Effector CD4-positive, alpha-beta T cell (primary cell): Measurements from ENCODE around the gene TMEM63B.

Experiments used
- DNase-seq: peaks from one replicate; pipeline ENCODE4 v3.0.0-alpha.2; 2020

The TMEM63B gene

GRCh38 chr6:44145839-44146238, 18.5 kb downstream of the TMEM63B start:
- DNase-seq, result no peak

DNA sequence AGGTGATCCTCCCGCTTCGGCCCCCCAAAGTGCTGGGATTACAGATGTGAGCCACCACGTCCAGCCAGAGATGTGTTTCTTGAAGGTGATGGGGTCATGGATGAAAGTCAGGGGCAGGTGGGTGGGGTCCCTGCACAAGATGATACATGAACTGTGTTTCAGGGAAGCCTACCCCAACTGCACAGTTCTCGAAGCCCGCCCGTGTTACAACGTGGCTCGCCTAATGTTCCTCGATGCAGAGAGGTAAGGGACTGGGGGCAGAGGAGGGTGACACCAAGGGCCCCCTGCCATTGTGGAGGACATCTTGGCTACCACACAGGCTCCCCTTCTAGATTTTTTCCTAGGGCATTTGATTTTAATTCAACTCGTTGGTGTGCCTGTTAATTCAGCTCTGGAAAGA, 19.3 kb downstream of the TMEM63B start:
- no peak for DNase-seq

- no peak for DNase-seq
These were observed 19.9 kb downstream of the TMEM63B start for GRCh38 chr6:44147256-44147655.

GRCh38 chr6:44148306-44148705, 21.0 kb downstream of the TMEM63B start:
- no peak for DNase-seq

GRCh38 chr6:44149369-44150012, 22.1 kb downstream of the TMEM63B start:
- DNase-seq, result no peak

GRCh38 chr6:44150317-44150917, 23.1 kb downstream of the TMEM63B start:
- DNase-seq, result no peak

DNA sequence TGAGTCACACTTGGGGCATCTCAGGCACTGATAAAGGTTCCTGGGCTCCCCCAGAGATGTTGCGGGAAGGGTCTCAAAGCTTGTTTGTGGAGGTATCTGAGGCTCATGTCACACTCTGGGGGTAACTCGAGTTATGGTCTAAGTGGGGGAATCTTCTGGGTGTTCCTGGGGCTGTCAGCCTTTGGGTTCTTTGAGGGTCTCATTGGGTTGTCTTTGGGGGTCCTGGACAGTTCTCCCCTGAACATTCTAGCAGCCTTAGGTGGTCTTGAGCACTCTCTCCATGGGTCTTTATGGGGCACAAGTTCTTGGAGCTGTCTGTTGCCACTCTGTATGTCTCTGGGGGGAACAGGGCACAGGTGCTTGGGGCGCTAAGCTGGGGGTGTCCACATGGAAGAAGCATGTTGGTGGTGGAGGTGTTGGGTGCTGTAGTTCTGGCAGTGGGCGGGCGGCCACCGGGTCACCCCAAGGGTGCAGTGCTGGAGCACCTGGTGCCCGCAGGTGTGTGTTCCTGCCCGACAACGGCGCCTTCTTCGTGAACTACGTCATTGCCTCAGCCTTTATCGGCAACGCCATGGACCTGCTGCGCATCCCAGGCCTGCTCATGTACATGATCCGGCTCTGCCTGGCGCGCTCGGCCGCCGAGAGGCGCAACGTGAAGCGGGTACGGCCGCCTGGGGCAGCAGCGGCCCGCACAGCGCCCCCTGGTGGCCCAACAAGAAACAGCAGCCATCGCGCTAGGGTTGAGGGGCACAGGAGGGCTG, 24.2 kb downstream of the TMEM63B start:
- DNase-seq, result peak; percentile 73

DNA sequence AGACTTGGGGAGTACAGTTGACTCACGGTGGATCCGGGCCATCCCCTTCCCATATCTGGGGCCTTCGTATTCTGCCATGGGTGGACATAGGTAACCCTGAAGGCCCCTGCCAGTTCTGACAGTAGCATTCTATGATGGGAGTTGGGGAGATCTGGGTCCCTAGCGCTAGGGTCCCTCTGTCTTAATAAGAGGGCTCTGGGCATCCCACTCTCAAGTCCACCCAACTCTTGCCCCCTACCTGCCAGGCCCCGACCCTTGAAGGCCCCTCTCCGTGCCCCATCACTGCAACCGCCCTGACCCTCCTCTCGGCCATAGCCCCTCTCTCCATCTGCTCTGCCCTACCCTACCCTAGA, 24.7 kb downstream of the TMEM63B start:
- DNase-seq, result no peak

DNA sequence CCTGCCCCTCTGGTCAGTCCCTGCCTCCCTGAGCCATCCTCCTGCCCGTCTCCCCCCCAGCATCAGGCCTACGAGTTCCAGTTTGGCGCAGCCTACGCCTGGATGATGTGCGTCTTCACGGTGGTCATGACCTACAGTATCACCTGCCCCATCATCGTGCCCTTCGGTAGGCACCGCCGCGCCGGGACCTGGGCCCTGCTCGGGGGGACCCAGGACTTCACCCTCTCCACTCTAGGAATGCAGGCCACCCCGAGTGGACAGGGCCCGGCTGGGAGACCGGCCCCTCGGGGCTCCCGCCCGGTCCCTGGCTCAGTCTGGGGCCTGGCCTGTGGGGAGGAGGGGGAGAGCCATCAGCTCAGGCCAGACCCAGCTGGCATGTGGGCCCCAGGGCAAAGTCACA, 25.2 kb downstream of the TMEM63B start:
- no peak for DNase-seq

GRCh38 chr6:44154067-44154466, 26.7 kb downstream of the TMEM63B start:
- no peak for DNase-seq

DNA sequence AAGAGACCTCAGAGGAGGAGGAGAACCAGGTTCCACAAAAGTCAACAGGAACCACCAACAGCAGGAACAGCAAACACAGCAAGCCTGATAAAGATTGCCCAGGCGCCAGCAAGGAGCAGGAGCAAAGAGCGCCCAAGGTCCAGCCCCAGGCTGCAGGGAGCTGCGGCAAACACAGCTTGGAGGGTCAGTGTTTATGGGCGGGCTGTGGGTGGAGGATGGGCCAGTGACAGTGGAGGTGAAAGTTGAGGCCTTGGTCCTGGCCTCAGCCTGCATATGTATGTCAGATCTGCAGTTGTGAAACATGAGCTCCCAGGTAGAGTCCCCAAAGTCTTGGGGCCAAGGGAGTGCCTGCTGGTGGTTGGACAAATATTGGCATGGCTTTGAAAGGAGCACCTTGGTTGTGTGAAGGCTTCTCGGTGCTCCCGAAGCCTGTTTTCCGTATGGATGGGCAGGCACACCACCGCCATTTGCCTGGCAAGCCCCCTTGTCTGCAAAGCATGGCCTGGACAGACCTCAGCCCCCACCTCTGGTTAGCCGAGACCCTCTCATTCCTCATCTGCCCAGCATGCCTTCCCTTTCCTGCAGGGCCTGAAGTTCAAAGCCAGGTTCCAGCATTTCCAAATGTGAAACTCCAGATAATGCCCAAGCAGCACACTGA, 29.3 kb downstream of the TMEM63B start:
- no peak for DNase-seq

DNA sequence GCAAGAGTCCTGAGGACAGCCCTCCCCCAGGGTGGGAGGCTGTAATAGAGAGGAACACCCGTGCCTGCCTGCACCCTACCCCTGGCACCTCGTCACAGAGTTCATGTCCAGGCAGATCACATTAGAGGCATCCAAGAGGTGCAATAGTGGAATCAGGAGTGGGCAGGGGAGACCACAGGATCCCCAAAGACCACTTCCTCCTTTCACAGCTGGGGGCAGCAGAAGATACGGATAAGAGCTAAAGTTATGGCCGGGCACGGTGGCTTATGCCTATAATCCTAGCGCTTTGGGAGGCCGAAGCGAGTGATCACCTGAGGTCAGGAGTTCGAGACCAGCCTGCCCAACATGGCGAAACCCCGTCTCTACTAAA, 29.8 kb downstream of the TMEM63B start:
- no peak for DNase-seq

GRCh38 chr6:44158770-44159228, 31.4 kb downstream of the TMEM63B start, which contains the start of gene CAPN11:
Gene CAPN11, plus strand, starts transcription at chr6:44158820. Its CDS starts 29 bp downstream, at chr6:44158849.
- DNase-seq, result no peak

DNA sequence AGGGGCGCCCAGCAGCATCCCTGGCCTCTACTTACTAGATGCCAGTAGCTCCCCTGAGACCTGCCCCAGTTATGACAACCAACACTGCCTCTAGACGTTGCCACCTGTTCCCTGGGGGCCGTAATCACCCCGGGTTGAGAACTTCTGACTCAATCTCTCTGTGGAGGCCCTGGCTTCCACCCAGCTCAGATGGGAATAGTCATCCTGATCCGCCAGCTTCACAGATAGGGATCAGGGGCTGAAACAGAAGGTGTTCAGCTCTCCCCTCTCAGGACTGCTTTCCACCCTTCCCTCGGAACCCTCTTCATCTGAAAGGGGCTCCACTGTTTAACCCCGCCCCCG, 34.6 kb downstream of the TMEM63B start:
- DNase-seq, result no peak

DNA sequence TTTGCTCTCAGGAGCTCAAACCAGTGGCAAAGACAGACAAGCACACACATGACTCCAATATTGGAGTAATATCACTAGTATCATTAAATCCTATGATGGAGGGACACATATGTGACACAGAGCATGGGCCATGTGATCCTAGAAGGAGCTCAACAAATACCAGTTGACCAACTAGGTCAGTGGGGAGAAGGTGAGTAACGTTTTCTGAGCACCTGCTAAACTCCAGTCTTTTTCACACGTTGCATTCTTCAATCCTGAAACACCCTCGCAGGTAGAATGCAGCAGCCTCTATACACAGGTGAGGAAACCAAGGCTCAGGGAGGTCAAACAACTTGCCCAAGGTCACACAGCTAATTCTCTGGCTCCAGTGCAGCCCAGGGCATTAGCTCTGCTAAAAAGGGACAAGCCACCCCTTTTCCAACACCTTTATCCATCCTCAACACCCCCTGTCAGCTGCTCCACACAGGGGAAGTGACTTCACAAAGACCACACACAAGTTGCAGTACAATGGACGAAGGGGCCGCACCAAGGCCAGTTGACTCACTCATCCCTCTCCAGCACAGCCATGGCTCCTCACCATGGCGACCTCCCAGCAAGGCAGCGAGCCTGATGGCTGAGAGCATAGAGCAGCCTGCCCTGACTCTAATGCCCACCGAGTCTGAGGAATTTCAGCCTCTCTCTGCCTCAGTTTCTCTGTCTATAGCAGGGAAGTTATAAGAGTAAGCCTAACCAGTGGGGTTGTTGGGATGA, 35.7 kb downstream of the TMEM63B start:
- DNase-seq, result no peak

GRCh38 chr6:44166116-44166515, 38.8 kb downstream of the TMEM63B start:
- no peak for DNase-seq

GRCh38 chr6:44166591-44167184, 39.3 kb downstream of the TMEM63B start:
- DNase-seq, result no peak

DNA sequence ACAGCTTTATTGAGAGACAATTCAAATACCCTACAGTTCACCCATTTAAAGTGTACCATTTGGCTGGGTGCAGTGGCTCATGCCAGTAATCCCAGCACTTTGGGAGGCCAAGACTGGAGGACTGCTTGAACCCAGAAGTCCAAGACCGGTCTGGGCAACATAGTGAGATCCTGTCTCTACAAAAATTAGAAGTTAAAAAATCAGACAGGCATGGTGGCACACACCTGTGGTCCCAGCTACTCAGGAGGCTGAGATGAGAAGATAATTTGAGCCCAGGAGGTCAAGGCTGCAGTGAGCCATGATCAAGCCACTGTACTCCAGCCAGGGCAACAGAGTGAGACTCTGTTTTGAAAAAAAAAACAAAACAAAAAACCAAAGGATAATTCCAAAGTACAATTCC, 40.2 kb downstream of the TMEM63B start:
- DNase-seq, result no peak

DNA sequence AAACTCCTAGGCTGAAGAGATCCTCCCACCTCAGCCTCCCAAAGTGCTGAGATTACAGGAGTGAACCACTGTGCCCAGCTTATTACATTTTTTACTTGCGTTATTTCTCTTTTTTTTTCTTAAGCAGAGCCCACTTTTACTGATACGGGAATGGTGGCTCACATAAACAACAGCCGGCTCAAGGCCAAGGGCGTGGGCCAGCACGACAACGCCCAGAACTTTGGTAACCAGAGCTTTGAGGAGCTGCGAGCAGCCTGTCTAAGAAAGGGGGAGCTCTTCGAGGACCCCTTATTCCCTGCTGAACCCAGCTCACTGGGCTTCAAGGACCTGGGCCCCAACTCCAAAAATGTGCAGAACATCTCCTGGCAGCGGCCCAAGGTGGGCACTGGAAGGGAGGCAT, 41.8 kb downstream of the TMEM63B start:
- DNase-seq, result no peak

GRCh38 chr6:44169886-44170570, 42.7 kb downstream of the TMEM63B start:
- no peak for DNase-seq

GRCh38 chr6:44171899-44172546, 44.7 kb downstream of the TMEM63B start:
- DNase-seq, result no peak
